ENCODE measurements around the gene VILL.

The VILL gene

GRCh38 chr3:38011111-38011510 is 20.5 kb downstream of the VILL start:
- H2BK120ac ChIP-seq (ENCODE audit: low read depth, low read length), result no peak overlapping the region
- H4K91ac ChIP-seq (ENCODE audit: low read length), result no peak overlapping the region
- no peak for DNase-seq
- no peak overlapping the region for H2AK5ac ChIP-seq (ENCODE audit: low read length, severe bottlenecking)
- no peaks in the 10 kb centered on the region for H3K27me3 ChIP-seq (ENCODE audit: control insufficient read depth in 1 of 2, insufficient read depth in 1 of 2, low read length in 2 of 2)
- H4K8ac ChIP-seq (ENCODE audit: low read length), result no peak overlapping the region
- no peaks in the 10 kb centered on the region for H3K4me1 ChIP-seq (ENCODE audit: control insufficient read depth, insufficient read depth, low read depth, low read length)
- H2BK12ac ChIP-seq (ENCODE audit: low read length in 2 of 2), result no peak overlapping the region
- H3K36me3 ChIP-seq (ENCODE audit: control insufficient read depth in 1 of 2, insufficient read depth in 2 of 2, low read depth in 1 of 2, low read length in 2 of 2), result peaks cover 58 to 78% of the 10 kb centered on the region in 2 experiments
- H3K27ac ChIP-seq (ENCODE audit: low read length, poor library complexity, severe bottlenecking), result no peak overlapping the region
- no peak overlapping the region for H3K9ac ChIP-seq (ENCODE audit: low read length)
- no peak overlapping the region for H2AFZ ChIP-seq (ENCODE audit: low read depth, low read length)
- H2BK15ac ChIP-seq (ENCODE audit: low read depth, poor library complexity, severe bottlenecking), result no peak overlapping the region
- H3K4ac ChIP-seq (ENCODE audit: low read depth in 1 of 2, low read length in 2 of 2), result no peak overlapping the region
- H3K23ac ChIP-seq (ENCODE audit: low read length in 2 of 2), result no peak overlapping the region
- H2BK5ac ChIP-seq (ENCODE audit: low read depth, low read length, poor library complexity, severe bottlenecking), result no peak overlapping the region
- H3K14ac ChIP-seq (ENCODE audit: low read length in 2 of 2), result no peak overlapping the region
- peaks cover 3% of the 10 kb centered on the region for H3K9me3 ChIP-seq (ENCODE audit: control insufficient read depth, low read length)
- H3K4me2 ChIP-seq (ENCODE audit: low read length, poor library complexity, severe bottlenecking), result no peak overlapping the region
- no peak overlapping the region for H3K18ac ChIP-seq (ENCODE audit: low read depth in 1 of 2, low read length in 2 of 2)
- H3K4me3 ChIP-seq (ENCODE audit: insufficient read depth in 1 of 2, low read depth in 1 of 2, low read length in 2 of 2), result peak overlapping the region in 1 of 2 experiments; percentile 26
- H3K79me1 ChIP-seq (replicated peaks; ENCODE audit: low read length, poor library complexity, severe bottlenecking), result no peaks in the 10 kb centered on the region
- WGBS, result 90% methylated on average over 21 of the region's 21 CpGs

GRCh38 chr3:38015485-38015884 is 24.9 kb downstream of the VILL start:
- peaks cover 14% of the 10 kb centered on the region for H3K4me1 ChIP-seq (ENCODE audit: control insufficient read depth, insufficient read depth, low read depth, low read length)
- H3K27me3 ChIP-seq (ENCODE audit: control insufficient read depth in 1 of 2, insufficient read depth in 1 of 2, low read length in 2 of 2), result no peaks in the 10 kb centered on the region
- no peak overlapping the region for H3K27ac ChIP-seq (ENCODE audit: low read length, poor library complexity, severe bottlenecking)
- no peak overlapping the region for H4K91ac ChIP-seq (ENCODE audit: low read length)
- H2BK12ac ChIP-seq (ENCODE audit: low read length in 2 of 2), result no peak overlapping the region
- no peak overlapping the region for H3K9ac ChIP-seq (ENCODE audit: low read length)
- H2AK5ac ChIP-seq (ENCODE audit: low read length, severe bottlenecking), result no peak overlapping the region
- no peak overlapping the region for H2BK15ac ChIP-seq (ENCODE audit: low read depth, poor library complexity, severe bottlenecking)
- no peak overlapping the region for H3K4ac ChIP-seq (ENCODE audit: low read depth in 1 of 2, low read length in 2 of 2)
- H3K18ac ChIP-seq (ENCODE audit: low read depth in 1 of 2, low read length in 2 of 2), result no peak overlapping the region
- no peak for DNase-seq
- no peak overlapping the region for H2AFZ ChIP-seq (ENCODE audit: low read depth, low read length)
- H3K14ac ChIP-seq (ENCODE audit: low read length in 2 of 2), result no peak overlapping the region
- no peak overlapping the region for H3K4me3 ChIP-seq (ENCODE audit: insufficient read depth in 1 of 2, low read depth in 1 of 2, low read length in 2 of 2)
- H2BK5ac ChIP-seq (ENCODE audit: low read depth, low read length, poor library complexity, severe bottlenecking), result no peak overlapping the region
- H2BK120ac ChIP-seq (ENCODE audit: low read depth, low read length), result no peak overlapping the region
- 84% methylated on average over 2 of the region's 3 CpGs for WGBS
- peaks cover 9% of the 10 kb centered on the region for H3K9me3 ChIP-seq (ENCODE audit: control insufficient read depth, low read length)
- H3K4me2 ChIP-seq (ENCODE audit: low read length, poor library complexity, severe bottlenecking), result no peak overlapping the region
- H3K23ac ChIP-seq (ENCODE audit: low read length in 2 of 2), result no peak overlapping the region
- no peak overlapping the region for H4K8ac ChIP-seq (ENCODE audit: low read length)
- H3K79me1 ChIP-seq (replicated peaks; ENCODE audit: low read length, poor library complexity, severe bottlenecking), result no peaks in the 10 kb centered on the region
- H3K36me3 ChIP-seq (ENCODE audit: control insufficient read depth in 1 of 2, insufficient read depth in 2 of 2, low read depth in 1 of 2, low read length in 2 of 2), result peaks cover 52 to 80% of the 10 kb centered on the region in 2 experiments

GRCh38 chr3:38015984-38016383 is 25.4 kb downstream of the VILL start:
- Histone ChIP-seq H3K36me3 (ENCODE audit: control insufficient read depth in 1 of 2, insufficient read depth in 2 of 2, low read depth in 1 of 2, low read length in 2 of 2) (peaks cover 48 to 75% of the 10 kb centered on the region in 2 experiments), H3K9me3 (ENCODE audit: control insufficient read depth, low read length) (peaks cover 9% of the 10 kb centered on the region), H3K27me3 (ENCODE audit: control insufficient read depth in 1 of 2, insufficient read depth in 1 of 2, low read length in 2 of 2) (no peaks in the 10 kb centered on the region), H3K4ac (ENCODE audit: low read depth in 1 of 2, low read length in 2 of 2) (no peak overlapping the region), H2BK120ac (ENCODE audit: low read depth, low read length) (no peak overlapping the region), H3K4me1 (ENCODE audit: control insufficient read depth, insufficient read depth, low read depth, low read length) (peaks cover 14% of the 10 kb centered on the region), H2BK15ac (ENCODE audit: low read depth, poor library complexity, severe bottlenecking) (no peak overlapping the region), H3K14ac (ENCODE audit: low read length in 2 of 2) (no peak overlapping the region), H3K9ac (ENCODE audit: low read length) (no peak overlapping the region), H2AFZ (ENCODE audit: low read depth, low read length) (no peak overlapping the region), H3K18ac (ENCODE audit: low read depth in 1 of 2, low read length in 2 of 2) (no peak overlapping the region), H2AK5ac (ENCODE audit: low read length, severe bottlenecking) (no peak overlapping the region), H3K23ac (ENCODE audit: low read length in 2 of 2) (no peak overlapping the region), H3K27ac (ENCODE audit: low read length, poor library complexity, severe bottlenecking) (no peak overlapping the region), H4K91ac (ENCODE audit: low read length) (no peak overlapping the region), H3K79me1 (replicated peaks; ENCODE audit: low read length, poor library complexity, severe bottlenecking) (no peaks in the 10 kb centered on the region), H2BK12ac (ENCODE audit: low read length in 2 of 2) (no peak overlapping the region), H3K4me2 (ENCODE audit: low read length, poor library complexity, severe bottlenecking) (no peak overlapping the region), H2BK5ac (ENCODE audit: low read depth, low read length, poor library complexity, severe bottlenecking) (no peak overlapping the region), H3K4me3 (ENCODE audit: insufficient read depth in 1 of 2, low read depth in 1 of 2, low read length in 2 of 2) (no peak overlapping the region), H4K8ac (ENCODE audit: low read length) (no peak overlapping the region)
- DNase-seq, result no peak
- 95% methylated on average over 2 of the region's 3 CpGs for WGBS

- H3K27me3 ChIP-seq (ENCODE audit: control insufficient read depth in 1 of 2, insufficient read depth in 1 of 2, low read length in 2 of 2), result no peaks in the 10 kb centered on the region
- no peak overlapping the region for H2AFZ ChIP-seq (ENCODE audit: low read depth, low read length)
- peaks cover 9% of the 10 kb centered on the region for H3K9me3 ChIP-seq (ENCODE audit: control insufficient read depth, low read length)
- H3K27ac ChIP-seq (ENCODE audit: low read length, poor library complexity, severe bottlenecking), result no peak overlapping the region
- H3K4me3 ChIP-seq (ENCODE audit: insufficient read depth in 1 of 2, low read depth in 1 of 2, low read length in 2 of 2), result no peak overlapping the region
- H3K14ac ChIP-seq (ENCODE audit: low read length in 2 of 2), result no peak overlapping the region
- H2BK120ac ChIP-seq (ENCODE audit: low read depth, low read length), result no peak overlapping the region
- H2AK5ac ChIP-seq (ENCODE audit: low read length, severe bottlenecking), result no peak overlapping the region
- no peak overlapping the region for H4K8ac ChIP-seq (ENCODE audit: low read length)
- H2BK5ac ChIP-seq (ENCODE audit: low read depth, low read length, poor library complexity, severe bottlenecking), result no peak overlapping the region
- H3K4ac ChIP-seq (ENCODE audit: low read depth in 1 of 2, low read length in 2 of 2), result no peak overlapping the region
- H3K36me3 ChIP-seq (ENCODE audit: control insufficient read depth in 1 of 2, insufficient read depth in 2 of 2, low read depth in 1 of 2, low read length in 2 of 2), result peaks cover 44 to 71% of the 10 kb centered on the region in 2 experiments
- no peak for DNase-seq
- no peak overlapping the region for H2BK12ac ChIP-seq (ENCODE audit: low read length in 2 of 2)
- H3K18ac ChIP-seq (ENCODE audit: low read depth in 1 of 2, low read length in 2 of 2), result no peak overlapping the region
- H4K91ac ChIP-seq (ENCODE audit: low read length), result no peak overlapping the region
- H3K4me2 ChIP-seq (ENCODE audit: low read length, poor library complexity, severe bottlenecking), result no peak overlapping the region
- peaks cover 14% of the 10 kb centered on the region for H3K4me1 ChIP-seq (ENCODE audit: control insufficient read depth, insufficient read depth, low read depth, low read length)
- no peak overlapping the region for H3K9ac ChIP-seq (ENCODE audit: low read length)
- H3K79me1 ChIP-seq (replicated peaks; ENCODE audit: low read length, poor library complexity, severe bottlenecking), result peaks cover 1% of the 10 kb centered on the region
- H3K23ac ChIP-seq (ENCODE audit: low read length in 2 of 2), result no peak overlapping the region
- 98% methylated on average over 13 of the region's 13 CpGs for WGBS
- no peak overlapping the region for H2BK15ac ChIP-seq (ENCODE audit: low read depth, poor library complexity, severe bottlenecking)
Observed at GRCh38 chr3:38016410-38016809, 25.8 kb downstream of the VILL start.
